ENCODE results near the gene ICAM5.
"Not testable (repeated sequence)": the region's sequence is repeated elsewhere in the genome, so short reads cannot be mapped to it uniquely, and the experiment has no call there.

The ICAM5 gene

GRCh38 chr19:10321874-10322835 lies 32.4 kb downstream of the ICAM5 start:
- no peak for DNase-seq

- DNase-seq: no peak
These were observed 36.0 kb downstream of the ICAM5 start for GRCh38 chr19:10325732-10326131.

GRCh38 chr19:10327793-10328192 lies 38.0 kb downstream of the ICAM5 start:
- DNase-seq: no peak

GRCh38 chr19:10328558-10329429 lies 39.0 kb downstream of the ICAM5 start:
- no peak for DNase-seq

- DNase-seq: no peak
These were observed 39.8 kb downstream of the ICAM5 start for GRCh38 chr19:10329555-10329954.

- no peak for DNase-seq
These were observed 42.6 kb downstream of the ICAM5 start for GRCh38 chr19:10332158-10332964.

GRCh38 chr19:10332965-10333757 lies 43.4 kb downstream of the ICAM5 start, which contains the start of gene RAVER1:
Gene RAVER1 (minus strand): TSS chr19:10333529. CDS start chr19:10333507, 22 bp downstream.
- DNase-seq: peak; percentile 45 to 74

GRCh38 chr19:10333758-10334587 lies 44.2 kb downstream of the ICAM5 start:
- no peak for DNase-seq

- no peak for DNase-seq
These were observed 45.0 kb downstream of the ICAM5 start for GRCh38 chr19:10334588-10335351.

- no peak for DNase-seq
These were observed 45.7 kb downstream of the ICAM5 start for GRCh38 chr19:10335352-10335985.

GRCh38 chr19:10336725-10337124 lies 47.0 kb downstream of the ICAM5 start:
- DNase-seq: not testable (repeated sequence)

- DNase-seq: no peak
These were observed 49.2 kb downstream of the ICAM5 start for GRCh38 chr19:10338940-10339339.

GRCh38 chr19:10339380-10339960 lies 49.7 kb downstream of the ICAM5 start, which contains the start of gene ICAM3:
Gene ICAM3 (minus strand): TSS chr19:10339624. CDS start chr19:10339614, 10 bp downstream.
- DNase-seq: no peak

- no peak for DNase-seq
These were observed 50.2 kb downstream of the ICAM5 start for GRCh38 chr19:10339977-10340376.

- no peak for DNase-seq
These were observed 53.7 kb downstream of the ICAM5 start for GRCh38 chr19:10343495-10343894.

GRCh38 chr19:10344780-10345179 lies 55.0 kb downstream of the ICAM5 start:
- no peak for DNase-seq
